ENCODE data around the gene LINC01488.

- no peak for TF ChIP-seq CTCF (IDR thresholded peaks at IDR 0.05)
- no peak for TF ChIP-seq POLR2A (IDR thresholded peaks at IDR 0.05)
These were observed 5.5 kb upstream of the LINC01488 start for GRCh38 chr11:69475866-69476471.

Data from Peyer's patch (tissue), 4 donors.